Neural cell (in vitro differentiated cells): ENCODE data around the gene NOX1.

Experiments
- POLR2AphosphoS5 ChIP-seq: IDR thresholded peaks from 2 replicates; pipeline ENCODE4 v1.6.1; 2012
- TF ChIP-seq, protein P1 (sequence below): IDR thresholded peaks from 2 replicates; pipeline ENCODE4 v1.6.1; 2012; ENCODE audit warnings: borderline replicate concordance
- TF ChIP-seq, protein P2 (sequence below): fragments of 450-650 bp; IDR thresholded peaks from 2 replicates; pipeline ENCODE4 v1.5.1; 2014; ENCODE audit warnings: antibody characterized with exemption, mild to moderate bottlenecking, moderate library complexity; ENCODE audit not compliant: poor library complexity, severe bottlenecking

DNA sequence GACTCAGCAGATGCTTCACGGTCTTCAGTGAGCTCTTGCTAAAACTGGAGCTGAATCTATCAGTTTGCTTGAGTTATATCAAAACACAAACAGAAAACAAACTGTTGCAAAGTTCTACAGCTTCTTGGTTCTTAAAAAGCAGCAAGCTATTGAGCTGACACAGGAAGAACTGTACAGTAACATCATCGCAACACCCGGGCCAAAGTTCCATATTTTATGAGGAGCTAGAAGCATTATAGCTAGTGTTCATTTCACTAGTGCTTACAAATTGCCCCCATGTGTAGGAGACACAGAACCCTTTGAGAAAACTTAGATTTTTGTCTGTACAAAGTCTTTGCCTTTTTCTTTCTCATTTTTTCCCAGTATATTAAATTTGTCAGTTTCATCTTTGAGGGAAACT is 71.3 kb downstream of the NOX1 start:
- TF ChIP-seq, protein P1, sequence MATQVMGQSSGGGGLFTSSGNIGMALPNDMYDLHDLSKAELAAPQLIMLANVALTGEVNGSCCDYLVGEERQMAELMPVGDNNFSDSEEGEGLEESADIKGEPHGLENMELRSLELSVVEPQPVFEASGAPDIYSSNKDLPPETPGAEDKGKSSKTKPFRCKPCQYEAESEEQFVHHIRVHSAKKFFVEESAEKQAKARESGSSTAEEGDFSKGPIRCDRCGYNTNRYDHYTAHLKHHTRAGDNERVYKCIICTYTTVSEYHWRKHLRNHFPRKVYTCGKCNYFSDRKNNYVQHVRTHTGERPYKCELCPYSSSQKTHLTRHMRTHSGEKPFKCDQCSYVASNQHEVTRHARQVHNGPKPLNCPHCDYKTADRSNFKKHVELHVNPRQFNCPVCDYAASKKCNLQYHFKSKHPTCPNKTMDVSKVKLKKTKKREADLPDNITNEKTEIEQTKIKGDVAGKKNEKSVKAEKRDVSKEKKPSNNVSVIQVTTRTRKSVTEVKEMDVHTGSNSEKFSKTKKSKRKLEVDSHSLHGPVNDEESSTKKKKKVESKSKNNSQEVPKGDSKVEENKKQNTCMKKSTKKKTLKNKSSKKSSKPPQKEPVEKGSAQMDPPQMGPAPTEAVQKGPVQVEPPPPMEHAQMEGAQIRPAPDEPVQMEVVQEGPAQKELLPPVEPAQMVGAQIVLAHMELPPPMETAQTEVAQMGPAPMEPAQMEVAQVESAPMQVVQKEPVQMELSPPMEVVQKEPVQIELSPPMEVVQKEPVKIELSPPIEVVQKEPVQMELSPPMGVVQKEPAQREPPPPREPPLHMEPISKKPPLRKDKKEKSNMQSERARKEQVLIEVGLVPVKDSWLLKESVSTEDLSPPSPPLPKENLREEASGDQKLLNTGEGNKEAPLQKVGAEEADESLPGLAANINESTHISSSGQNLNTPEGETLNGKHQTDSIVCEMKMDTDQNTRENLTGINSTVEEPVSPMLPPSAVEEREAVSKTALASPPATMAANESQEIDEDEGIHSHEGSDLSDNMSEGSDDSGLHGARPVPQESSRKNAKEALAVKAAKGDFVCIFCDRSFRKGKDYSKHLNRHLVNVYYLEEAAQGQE = no peak
- TF ChIP-seq, protein P2, sequence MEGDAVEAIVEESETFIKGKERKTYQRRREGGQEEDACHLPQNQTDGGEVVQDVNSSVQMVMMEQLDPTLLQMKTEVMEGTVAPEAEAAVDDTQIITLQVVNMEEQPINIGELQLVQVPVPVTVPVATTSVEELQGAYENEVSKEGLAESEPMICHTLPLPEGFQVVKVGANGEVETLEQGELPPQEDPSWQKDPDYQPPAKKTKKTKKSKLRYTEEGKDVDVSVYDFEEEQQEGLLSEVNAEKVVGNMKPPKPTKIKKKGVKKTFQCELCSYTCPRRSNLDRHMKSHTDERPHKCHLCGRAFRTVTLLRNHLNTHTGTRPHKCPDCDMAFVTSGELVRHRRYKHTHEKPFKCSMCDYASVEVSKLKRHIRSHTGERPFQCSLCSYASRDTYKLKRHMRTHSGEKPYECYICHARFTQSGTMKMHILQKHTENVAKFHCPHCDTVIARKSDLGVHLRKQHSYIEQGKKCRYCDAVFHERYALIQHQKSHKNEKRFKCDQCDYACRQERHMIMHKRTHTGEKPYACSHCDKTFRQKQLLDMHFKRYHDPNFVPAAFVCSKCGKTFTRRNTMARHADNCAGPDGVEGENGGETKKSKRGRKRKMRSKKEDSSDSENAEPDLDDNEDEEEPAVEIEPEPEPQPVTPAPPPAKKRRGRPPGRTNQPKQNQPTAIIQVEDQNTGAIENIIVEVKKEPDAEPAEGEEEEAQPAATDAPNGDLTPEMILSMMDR = no peak
- no peak for TF ChIP-seq POLR2AphosphoS5
